ENCODE measurements around the gene FADS2. TPM values are rescaled to one million over a fixed set of nuclear protein-coding genes. Genes with fewer than 3 reads are reported as not detected.

Gene FADS2
- polyA plus RNA-seq, 1 donor (not counting 4 experiments of a cell fraction or from before 2014, with no cell fraction given), result 196 TPM

DNA sequence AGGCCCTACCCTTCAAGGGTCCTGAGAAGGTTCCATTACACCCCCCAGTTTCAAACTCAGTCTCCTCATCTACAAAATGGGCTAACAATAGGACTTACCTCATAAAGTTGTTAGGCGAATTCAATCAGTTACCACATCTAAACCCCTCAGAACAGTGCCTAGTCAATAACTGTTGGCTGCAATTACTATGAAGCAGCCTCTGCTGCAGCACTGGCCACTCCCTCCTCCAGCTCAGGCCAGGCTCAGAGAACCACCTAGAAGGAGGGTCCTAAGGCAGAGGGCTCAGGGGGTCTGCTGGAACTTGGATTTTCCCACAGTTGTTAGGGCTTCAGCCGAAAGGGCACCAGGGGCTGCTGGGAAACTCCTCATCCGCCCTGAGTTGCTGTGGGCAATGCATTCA is 58.5 kb downstream of the FADS2 start:
- no peak for TF ChIP-seq EZH2 (IDR thresholded peaks at IDR 0.05; ENCODE audit: low read length)
- TF ChIP-seq, protein P1, sequence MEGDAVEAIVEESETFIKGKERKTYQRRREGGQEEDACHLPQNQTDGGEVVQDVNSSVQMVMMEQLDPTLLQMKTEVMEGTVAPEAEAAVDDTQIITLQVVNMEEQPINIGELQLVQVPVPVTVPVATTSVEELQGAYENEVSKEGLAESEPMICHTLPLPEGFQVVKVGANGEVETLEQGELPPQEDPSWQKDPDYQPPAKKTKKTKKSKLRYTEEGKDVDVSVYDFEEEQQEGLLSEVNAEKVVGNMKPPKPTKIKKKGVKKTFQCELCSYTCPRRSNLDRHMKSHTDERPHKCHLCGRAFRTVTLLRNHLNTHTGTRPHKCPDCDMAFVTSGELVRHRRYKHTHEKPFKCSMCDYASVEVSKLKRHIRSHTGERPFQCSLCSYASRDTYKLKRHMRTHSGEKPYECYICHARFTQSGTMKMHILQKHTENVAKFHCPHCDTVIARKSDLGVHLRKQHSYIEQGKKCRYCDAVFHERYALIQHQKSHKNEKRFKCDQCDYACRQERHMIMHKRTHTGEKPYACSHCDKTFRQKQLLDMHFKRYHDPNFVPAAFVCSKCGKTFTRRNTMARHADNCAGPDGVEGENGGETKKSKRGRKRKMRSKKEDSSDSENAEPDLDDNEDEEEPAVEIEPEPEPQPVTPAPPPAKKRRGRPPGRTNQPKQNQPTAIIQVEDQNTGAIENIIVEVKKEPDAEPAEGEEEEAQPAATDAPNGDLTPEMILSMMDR (optimal IDR thresholded peaks at IDR 0.05 in 1 of 3, IDR thresholded peaks at IDR 0.05 in 1 of 3, conservative IDR thresholded peaks at IDR 0.05 in 1 of 3; ENCODE audit: extremely low read depth in 1 of 3, insufficient read depth in 2 of 3, low read length in 3 of 3), result no peak
- FAIRE-seq (no peak), DNase-seq (ENCODE audit: low read depth, low spot score) (no peak)
- Histone ChIP-seq H3K27ac (ENCODE audit: control insufficient read depth, insufficient read depth, low read length) (no peak overlapping the region), H3K4me1 (ENCODE audit: control insufficient read depth, extremely low read depth, insufficient read depth, low read length) (peaks cover 16% of the 10 kb centered on the region), H2AFZ (ENCODE audit: control insufficient read depth, low read length) (no peak overlapping the region), H3K4me3 (ENCODE audit: control insufficient read depth in 2 of 3, extremely low read depth in 1 of 3, insufficient read depth in 2 of 3, low read depth in 1 of 3, low read length in 3 of 3) (no peak overlapping the region), H3K79me2 (ENCODE audit: control insufficient read depth, insufficient read depth, low read length) (no peaks in the 10 kb centered on the region), H4K20me1 (ENCODE audit: control insufficient read depth, extremely low read depth, insufficient read depth, low read length) (no peaks in the 10 kb centered on the region), H3K9ac (ENCODE audit: control insufficient read depth, extremely low read depth, insufficient read depth, low read length) (no peak overlapping the region), H3K9me3 (ENCODE audit: control insufficient read depth, low read depth, low read length) (peaks cover 4% of the 10 kb centered on the region), H3K36me3 (ENCODE audit: control insufficient read depth in 2 of 2, extremely low read depth in 1 of 2, insufficient read depth in 2 of 2, low read length in 2 of 2) (peaks cover 0 to 4% of the 10 kb centered on the region in 2 experiments), H3K4me2 (ENCODE audit: control insufficient read depth, extremely low read depth, insufficient read depth, low read depth, low read length) (no peak overlapping the region), H3K9me1 (ENCODE audit: control insufficient read depth, extremely low read depth, insufficient read depth, low read length) (no peaks in the 10 kb centered on the region), H3K27me3 (ENCODE audit: control insufficient read depth, extremely low read depth, insufficient read depth, low read length) (no peaks in the 10 kb centered on the region)
- dilution Hi-C loops (cut with MboI; ENCODE audit: extremely low pct_ligation_motif_present, low sequenced_read_pairs), result no loop called here

- H3K9me1 ChIP-seq (ENCODE audit: control insufficient read depth, extremely low read depth, insufficient read depth, low read length), result no peaks in the 10 kb centered on the region
- no peak for FAIRE-seq
- H3K9me3 ChIP-seq (ENCODE audit: control insufficient read depth, low read depth, low read length), result peaks cover 4% of the 10 kb centered on the region
- peaks cover 16% of the 10 kb centered on the region for H3K4me1 ChIP-seq (ENCODE audit: control insufficient read depth, extremely low read depth, insufficient read depth, low read length)
- no peak for DNase-seq (ENCODE audit: low read depth, low spot score)
- no peaks in the 10 kb centered on the region for H3K79me2 ChIP-seq (ENCODE audit: control insufficient read depth, insufficient read depth, low read length)
- H3K9ac ChIP-seq (ENCODE audit: control insufficient read depth, extremely low read depth, insufficient read depth, low read length), result no peak overlapping the region
- H4K20me1 ChIP-seq (ENCODE audit: control insufficient read depth, extremely low read depth, insufficient read depth, low read length), result no peaks in the 10 kb centered on the region
- H3K4me2 ChIP-seq (ENCODE audit: control insufficient read depth, extremely low read depth, insufficient read depth, low read depth, low read length), result no peak overlapping the region
- peaks cover 4% of the 10 kb centered on the region for H3K27me3 ChIP-seq (ENCODE audit: control insufficient read depth, extremely low read depth, insufficient read depth, low read length)
- H3K27ac ChIP-seq (ENCODE audit: control insufficient read depth, insufficient read depth, low read length), result no peak overlapping the region
- no peak overlapping the region for H3K4me3 ChIP-seq (ENCODE audit: control insufficient read depth in 2 of 3, extremely low read depth in 1 of 3, insufficient read depth in 2 of 3, low read depth in 1 of 3, low read length in 3 of 3)
- TF ChIP-seq, protein P1 (optimal IDR thresholded peaks at IDR 0.05 in 1 of 3, IDR thresholded peaks at IDR 0.05 in 1 of 3, conservative IDR thresholded peaks at IDR 0.05 in 1 of 3; ENCODE audit: extremely low read depth in 1 of 3, insufficient read depth in 2 of 3, low read length in 3 of 3), result no peak
- TF ChIP-seq EZH2 (IDR thresholded peaks at IDR 0.05; ENCODE audit: low read length), result no peak
- H2AFZ ChIP-seq (ENCODE audit: control insufficient read depth, low read length), result no peak overlapping the region
- peaks cover 0 to 4% of the 10 kb centered on the region in 2 experiments for H3K36me3 ChIP-seq (ENCODE audit: control insufficient read depth in 2 of 2, extremely low read depth in 1 of 2, insufficient read depth in 2 of 2, low read length in 2 of 2)
- dilution Hi-C loops (cut with MboI; ENCODE audit: extremely low pct_ligation_motif_present, low sequenced_read_pairs), result no loop called here
These were observed 59.9 kb downstream of the FADS2 start for GRCh38 chr11:61887839-61888494.
